Measurements from ENCODE around the gene RNF149.
A peak's percentile ranks its signal among the peaks of the same experiment; 100 is the strongest.

RNF149 gene, protein sequence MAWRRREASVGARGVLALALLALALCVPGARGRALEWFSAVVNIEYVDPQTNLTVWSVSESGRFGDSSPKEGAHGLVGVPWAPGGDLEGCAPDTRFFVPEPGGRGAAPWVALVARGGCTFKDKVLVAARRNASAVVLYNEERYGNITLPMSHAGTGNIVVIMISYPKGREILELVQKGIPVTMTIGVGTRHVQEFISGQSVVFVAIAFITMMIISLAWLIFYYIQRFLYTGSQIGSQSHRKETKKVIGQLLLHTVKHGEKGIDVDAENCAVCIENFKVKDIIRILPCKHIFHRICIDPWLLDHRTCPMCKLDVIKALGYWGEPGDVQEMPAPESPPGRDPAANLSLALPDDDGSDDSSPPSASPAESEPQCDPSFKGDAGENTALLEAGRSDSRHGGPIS

DNA sequence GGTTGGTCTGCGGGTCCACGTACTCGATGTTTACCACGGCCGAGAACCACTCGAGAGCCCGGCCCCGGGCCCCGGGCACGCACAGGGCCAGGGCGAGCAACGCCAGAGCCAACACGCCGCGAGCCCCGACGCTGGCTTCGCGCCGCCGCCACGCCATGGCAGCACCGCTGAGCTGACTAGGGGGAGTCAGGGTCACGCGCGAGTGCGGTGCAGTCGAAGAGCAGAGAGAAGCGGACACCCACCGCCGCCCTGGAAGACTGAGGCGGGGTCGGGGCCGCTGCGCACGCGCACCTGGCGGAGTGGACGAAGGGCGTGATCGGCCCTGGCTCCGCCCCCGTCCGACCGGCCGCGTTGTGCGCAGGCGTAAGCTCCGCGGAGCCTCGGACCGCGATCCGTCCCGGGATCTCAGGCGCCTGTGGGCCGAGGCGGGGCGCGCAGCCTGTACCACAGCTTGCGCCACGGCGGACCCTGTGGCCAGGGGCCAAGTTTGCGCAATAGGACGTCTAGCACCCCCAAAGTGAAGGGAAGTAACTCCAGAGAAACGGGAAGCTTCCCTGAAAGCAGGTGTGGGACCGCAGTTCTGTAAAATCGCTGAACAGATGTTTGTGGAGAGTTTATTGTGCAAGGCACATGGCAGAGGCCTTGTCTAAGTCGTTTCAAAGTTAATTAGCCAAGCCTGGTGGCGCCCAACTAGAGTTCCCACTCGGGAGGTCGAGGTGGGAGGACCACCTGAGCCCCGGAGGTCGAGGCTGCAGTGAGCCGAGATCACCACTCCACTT is at the start of gene RNF149:
Gene RNF149, minus strand, starts transcription at position 270 of the 779 bp plus-strand sequence. Its CDS starts 113 bp downstream, at position 157.
- peak within 1 kb of the TSS; percentile 83 for H3K4me3 ChIP-seq (ENCODE audit: low read depth, low read length)
- TF ChIP-seq MYC (IDR thresholded peaks at IDR 0.05; ENCODE audit: low read depth, low read length) = peak; percentile 96
- peak; percentile 75 for TF ChIP-seq POLR2A (IDR thresholded peaks at IDR 0.05; ENCODE audit: extremely low read depth, insufficient read length)
- TF ChIP-seq, protein P1, sequence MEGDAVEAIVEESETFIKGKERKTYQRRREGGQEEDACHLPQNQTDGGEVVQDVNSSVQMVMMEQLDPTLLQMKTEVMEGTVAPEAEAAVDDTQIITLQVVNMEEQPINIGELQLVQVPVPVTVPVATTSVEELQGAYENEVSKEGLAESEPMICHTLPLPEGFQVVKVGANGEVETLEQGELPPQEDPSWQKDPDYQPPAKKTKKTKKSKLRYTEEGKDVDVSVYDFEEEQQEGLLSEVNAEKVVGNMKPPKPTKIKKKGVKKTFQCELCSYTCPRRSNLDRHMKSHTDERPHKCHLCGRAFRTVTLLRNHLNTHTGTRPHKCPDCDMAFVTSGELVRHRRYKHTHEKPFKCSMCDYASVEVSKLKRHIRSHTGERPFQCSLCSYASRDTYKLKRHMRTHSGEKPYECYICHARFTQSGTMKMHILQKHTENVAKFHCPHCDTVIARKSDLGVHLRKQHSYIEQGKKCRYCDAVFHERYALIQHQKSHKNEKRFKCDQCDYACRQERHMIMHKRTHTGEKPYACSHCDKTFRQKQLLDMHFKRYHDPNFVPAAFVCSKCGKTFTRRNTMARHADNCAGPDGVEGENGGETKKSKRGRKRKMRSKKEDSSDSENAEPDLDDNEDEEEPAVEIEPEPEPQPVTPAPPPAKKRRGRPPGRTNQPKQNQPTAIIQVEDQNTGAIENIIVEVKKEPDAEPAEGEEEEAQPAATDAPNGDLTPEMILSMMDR (IDR thresholded peaks at IDR 0.05; ENCODE audit: low read depth, low read length) = no peak
- TF ChIP-seq, protein P2, sequence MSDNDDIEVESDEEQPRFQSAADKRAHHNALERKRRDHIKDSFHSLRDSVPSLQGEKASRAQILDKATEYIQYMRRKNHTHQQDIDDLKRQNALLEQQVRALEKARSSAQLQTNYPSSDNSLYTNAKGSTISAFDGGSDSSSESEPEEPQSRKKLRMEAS (IDR thresholded peaks at IDR 0.05; ENCODE audit: low read depth, low read length) = peak; percentile 94
- peak; percentile 100 for DNase-seq (ENCODE audit: low read depth)

DNA sequence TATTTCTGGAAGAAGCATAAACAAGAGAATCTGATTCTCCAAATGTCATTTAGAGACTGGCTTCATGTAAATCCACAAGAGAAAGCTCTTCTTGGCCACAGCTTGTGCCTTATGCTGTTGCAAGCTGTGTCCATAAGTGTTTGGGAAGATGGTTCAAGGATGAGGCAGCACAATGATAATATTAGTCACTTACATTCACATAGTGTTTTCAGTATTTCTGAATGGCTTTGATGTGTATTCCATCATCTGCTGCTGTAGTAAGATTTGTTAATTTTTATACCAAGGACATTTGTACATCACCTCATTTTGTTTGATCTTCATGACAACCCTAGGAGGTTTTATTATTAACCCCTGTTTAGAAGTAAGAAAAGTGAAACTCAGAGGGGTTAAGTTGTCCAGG is 48.9 kb upstream of the RNF149 start:
- DNase-seq (ENCODE audit: low read depth) = no peak
- TF ChIP-seq, protein P2 (IDR thresholded peaks at IDR 0.05; ENCODE audit: low read depth, low read length) = no peak
- TF ChIP-seq, protein P1 (IDR thresholded peaks at IDR 0.05; ENCODE audit: low read depth, low read length) = no peak
- TF ChIP-seq POLR2A (IDR thresholded peaks at IDR 0.05; ENCODE audit: extremely low read depth, insufficient read length) (no peak), MYC (IDR thresholded peaks at IDR 0.05; ENCODE audit: low read depth, low read length) (no peak)
- H3K4me3 ChIP-seq (ENCODE audit: low read depth, low read length) = no peak overlapping the region

DNA sequence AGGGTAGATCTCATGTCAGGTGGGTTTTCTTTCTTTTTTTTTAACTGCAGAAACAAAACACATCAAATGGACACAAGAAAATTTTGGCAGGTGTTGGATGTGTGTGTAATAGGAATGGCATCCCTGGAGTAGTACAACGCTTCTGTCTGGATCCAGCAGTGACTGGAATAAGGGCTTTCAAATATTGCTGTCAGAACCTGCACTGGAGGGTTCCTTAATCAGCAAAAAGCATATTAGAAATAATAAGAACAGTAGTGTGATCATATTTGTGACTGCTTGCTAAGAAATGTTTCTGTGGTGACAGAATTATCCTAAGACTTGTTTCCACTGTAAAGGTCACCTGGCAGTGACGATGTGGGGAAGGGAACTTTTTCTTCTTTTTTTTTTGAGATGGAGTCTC is 48.0 kb upstream of the RNF149 start:
- TF ChIP-seq POLR2A (IDR thresholded peaks at IDR 0.05; ENCODE audit: extremely low read depth, insufficient read length) (no peak), MYC (IDR thresholded peaks at IDR 0.05; ENCODE audit: low read depth, low read length) (no peak)
- TF ChIP-seq, protein P2 (IDR thresholded peaks at IDR 0.05; ENCODE audit: low read depth, low read length) = no peak
- TF ChIP-seq, protein P1 (IDR thresholded peaks at IDR 0.05; ENCODE audit: low read depth, low read length) = no peak
- DNase-seq (ENCODE audit: low read depth) = no peak
- no peak overlapping the region for H3K4me3 ChIP-seq (ENCODE audit: low read depth, low read length)

DNA sequence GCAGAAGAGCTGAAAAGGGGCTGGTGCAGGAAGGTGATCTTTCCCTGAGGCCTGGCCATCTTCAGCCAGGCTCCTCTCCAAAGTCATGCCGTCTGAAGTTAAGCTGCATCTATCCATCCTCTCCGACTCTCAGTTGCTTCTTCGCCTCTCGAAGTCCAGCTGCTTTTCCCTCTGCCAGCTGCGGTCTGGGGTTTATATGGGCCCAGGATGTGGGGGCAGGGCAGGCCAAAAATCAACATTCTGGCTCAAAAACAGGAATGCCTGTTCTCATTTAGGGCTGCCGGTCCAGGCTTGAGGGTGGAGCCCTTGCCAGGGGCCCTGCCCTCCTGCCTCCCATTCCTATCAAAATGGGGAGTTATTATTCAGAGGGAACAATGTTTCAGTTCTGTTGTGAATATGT is 47.6 kb upstream of the RNF149 start:
- DNase-seq (ENCODE audit: low read depth) = no peak
- no peak overlapping the region for H3K4me3 ChIP-seq (ENCODE audit: low read depth, low read length)
- no peak for TF ChIP-seq MYC (IDR thresholded peaks at IDR 0.05; ENCODE audit: low read depth, low read length)
- TF ChIP-seq POLR2A (IDR thresholded peaks at IDR 0.05; ENCODE audit: extremely low read depth, insufficient read length) = no peak
- TF ChIP-seq, protein P1 (IDR thresholded peaks at IDR 0.05; ENCODE audit: low read depth, low read length) = no peak
- TF ChIP-seq, protein P2 (IDR thresholded peaks at IDR 0.05; ENCODE audit: low read depth, low read length) = no peak

DNA sequence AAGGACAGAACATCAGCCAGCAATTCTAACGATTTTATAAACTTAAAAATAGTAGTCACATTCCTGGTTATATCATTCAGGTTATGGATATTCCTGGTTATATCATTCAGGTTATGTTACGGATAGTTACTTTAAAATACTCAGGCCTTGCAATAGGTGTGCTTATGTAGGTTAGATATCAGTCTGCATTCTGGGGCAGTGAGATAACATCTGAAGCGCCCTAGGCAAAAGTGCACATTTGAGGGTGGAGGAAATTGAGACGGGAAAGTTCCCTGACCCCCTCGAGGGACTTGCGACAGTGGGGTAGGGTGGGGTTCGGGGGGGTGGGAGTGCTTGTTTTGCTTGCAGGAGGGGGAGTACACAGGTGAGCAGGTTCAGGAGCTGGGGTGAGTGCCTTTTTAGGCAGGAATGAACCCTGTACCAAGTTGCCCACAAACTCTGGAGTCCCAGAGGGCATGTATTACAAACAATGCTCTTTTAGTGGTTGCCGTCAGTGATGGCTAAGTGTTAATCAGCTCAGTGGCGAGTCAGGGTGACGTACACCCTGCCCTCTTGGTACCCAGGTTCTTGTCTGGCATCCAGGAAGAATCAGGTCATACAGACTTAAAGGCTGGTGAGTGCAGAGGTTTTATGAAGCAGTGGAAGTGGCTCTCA is 47.0 kb upstream of the RNF149 start:
- no peak for TF ChIP-seq MYC (IDR thresholded peaks at IDR 0.05; ENCODE audit: low read depth, low read length)
- TF ChIP-seq, protein P1 (IDR thresholded peaks at IDR 0.05; ENCODE audit: low read depth, low read length) = no peak
- TF ChIP-seq, protein P2 (IDR thresholded peaks at IDR 0.05; ENCODE audit: low read depth, low read length) = no peak
- no peak for TF ChIP-seq POLR2A (IDR thresholded peaks at IDR 0.05; ENCODE audit: extremely low read depth, insufficient read length)
- no peak overlapping the region for H3K4me3 ChIP-seq (ENCODE audit: low read depth, low read length)
- no peak for DNase-seq (ENCODE audit: low read depth)

Measured in NB4 (cell line).